DND-41 (cell line): ENCODE results near the gene ERMAP.

Experiments
- EZH2 ChIP-seq: IDR thresholded peaks from 3 replicates; pipeline ENCODE4 v1.6.1; 2012; ENCODE audit warnings: borderline replicate concordance, low read depth, mild to moderate bottlenecking, moderate library complexity, low read length, inconsistent platforms; ENCODE audit not compliant: severe bottlenecking
- TF ChIP-seq, protein P1 (sequence below): IDR thresholded peaks from 2 replicates; pipeline ENCODE4 v1.5.1; 2012; ENCODE audit warnings: borderline replicate concordance, low read length, moderate library complexity, mild to moderate bottlenecking; ENCODE audit not compliant: poor library complexity, severe bottlenecking; ENCODE audit errors: extremely low read depth

DNA sequence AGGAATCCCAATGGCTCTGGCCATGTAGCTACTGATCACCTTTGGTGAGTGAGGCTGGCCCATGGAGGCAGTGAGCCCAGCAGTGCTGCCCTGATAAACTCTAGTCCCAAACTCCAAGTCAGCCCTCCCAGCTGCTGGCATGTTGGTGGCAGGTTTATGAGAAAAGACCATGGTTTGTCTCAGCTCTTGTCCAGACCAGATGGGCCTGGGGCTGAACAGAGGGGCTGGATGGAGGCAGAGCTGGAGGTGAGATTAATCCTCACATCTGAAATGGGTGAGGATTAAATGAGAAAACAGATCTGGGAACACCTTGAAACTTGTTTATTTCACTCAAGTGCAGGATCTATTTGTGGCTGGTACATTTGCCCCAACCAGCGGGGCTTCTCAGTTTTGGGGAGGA is 28.9 kb upstream of the ERMAP start:
- TF ChIP-seq, protein P1, sequence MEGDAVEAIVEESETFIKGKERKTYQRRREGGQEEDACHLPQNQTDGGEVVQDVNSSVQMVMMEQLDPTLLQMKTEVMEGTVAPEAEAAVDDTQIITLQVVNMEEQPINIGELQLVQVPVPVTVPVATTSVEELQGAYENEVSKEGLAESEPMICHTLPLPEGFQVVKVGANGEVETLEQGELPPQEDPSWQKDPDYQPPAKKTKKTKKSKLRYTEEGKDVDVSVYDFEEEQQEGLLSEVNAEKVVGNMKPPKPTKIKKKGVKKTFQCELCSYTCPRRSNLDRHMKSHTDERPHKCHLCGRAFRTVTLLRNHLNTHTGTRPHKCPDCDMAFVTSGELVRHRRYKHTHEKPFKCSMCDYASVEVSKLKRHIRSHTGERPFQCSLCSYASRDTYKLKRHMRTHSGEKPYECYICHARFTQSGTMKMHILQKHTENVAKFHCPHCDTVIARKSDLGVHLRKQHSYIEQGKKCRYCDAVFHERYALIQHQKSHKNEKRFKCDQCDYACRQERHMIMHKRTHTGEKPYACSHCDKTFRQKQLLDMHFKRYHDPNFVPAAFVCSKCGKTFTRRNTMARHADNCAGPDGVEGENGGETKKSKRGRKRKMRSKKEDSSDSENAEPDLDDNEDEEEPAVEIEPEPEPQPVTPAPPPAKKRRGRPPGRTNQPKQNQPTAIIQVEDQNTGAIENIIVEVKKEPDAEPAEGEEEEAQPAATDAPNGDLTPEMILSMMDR = no peak
- no peak for TF ChIP-seq EZH2
